SK-N-MC (cell line): Measurements from ENCODE around the gene DONSON.

ENCODE experiments used
- EZH2 ChIP-seq: fragments of 200-600 bp; sonication (generic); IDR thresholded peaks from one replicate; pipeline ENCODE4 v1.6.1; 2017; ENCODE audit warnings: antibody characterized with exemption
- POLR2AphosphoS5 ChIP-seq: IDR thresholded peaks from 2 replicates; pipeline ENCODE4 v1.6.1; 2012; ENCODE audit warnings: mild to moderate bottlenecking, low read depth, low read length, borderline replicate concordance

DNA sequence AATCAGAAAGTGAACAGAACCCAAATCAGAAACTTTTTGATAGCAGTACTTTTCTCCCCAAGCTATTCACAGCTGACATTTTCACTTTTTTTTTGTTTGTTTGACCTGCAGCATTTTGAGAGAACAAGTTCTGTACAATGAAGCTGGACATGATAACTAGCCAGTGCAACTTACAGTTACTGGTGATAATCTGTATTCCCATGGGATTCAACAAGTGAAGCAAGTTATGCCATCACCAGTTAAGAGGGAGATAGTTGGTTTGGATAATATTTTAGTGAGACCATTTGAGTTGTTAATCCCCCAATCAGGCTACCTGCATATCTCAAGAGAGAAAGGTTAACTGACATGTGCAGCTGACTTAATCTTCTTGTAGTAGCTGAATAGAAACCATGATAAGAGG is 27.5 kb downstream of the DONSON start:
- TF ChIP-seq EZH2 = no peak
- no peak for TF ChIP-seq POLR2AphosphoS5
